A549 (cell line): Measurements from ENCODE around the gene FAM107A. TPM values are rescaled to one million over a fixed set of nuclear protein-coding genes. Genes with fewer than 3 reads are reported as not detected.
A peak's percentile ranks its signal among the peaks of the same experiment; 100 is the strongest.

Experiments used
- ATAC-seq, 2 experiments: fragments of 200-7000 bp in 1 of 2; fragments of >200 bp in 1 of 2; cut with Nextera tagmentation in 1 of 2; cut with Tn5 transposase in 1 of 2; 3 replicates each; pipeline versions ENCODE4 v1.8.0 to v1.9.1; 2018 to 2020; ENCODE audit warnings: mild to moderate bottlenecking in 1 of 2, moderate library complexity in 1 of 2
- CTCF ChIA-PET: fragments of 300-600 bp; sonication (Branson Sonifier 250); formaldehyde crosslinking; extraction: SDS; loops from one replicate; lab custom pipeline; 2021; ENCODE audit warnings: antibody characterized with exemption, inconsistent platforms; lab: Yijun Ruan, JAX
- POLR2A ChIA-PET: fragments of 350-600 bp; formaldehyde crosslinking; extraction: SDS; loops from one replicate; lab custom pipeline; 2021; ENCODE audit warnings: antibody characterized with exemption, inconsistent platforms; lab: Yijun Ruan, JAX
- DNase-seq, 2 experiments: peaks; one replicate each; pipeline versions ENCODE4 v3.0.0 to v3.0.0-alpha.2; 2011 to 2016; ENCODE audit warnings: low read depth in 1 of 2, low spot score in 1 of 2
- FAIRE-seq: peaks from 2 replicates; lab custom pipeline; 2011; peaks lifted over from hg19 to GRCh38; lab: Jason Lieb, UNC
- H3K27ac ChIP-seq, 2 experiments: fragments of >200 bp; sonication (Bioruptor Twin); formaldehyde crosslinking; 3 replicates each; pipeline ENCODE4 v1.5.1; 2016 to 2017
- H3K4me1 ChIP-seq: fragments of >200 bp; sonication (Bioruptor Twin); formaldehyde crosslinking; 3 replicates; pipeline ENCODE4 v1.6.1; 2016
- H3K4me2 ChIP-seq: fragments of >200 bp; sonication (Bioruptor Twin); formaldehyde crosslinking; 3 replicates; pipeline ENCODE4 v1.6.1; 2016
- H3K4me3 ChIP-seq: fragments of >200 bp; sonication (Bioruptor Twin); formaldehyde crosslinking; 3 replicates; pipeline ENCODE4 v1.5.1; 2016
- H3K9me3 ChIP-seq: fragments of >200 bp; sonication (Bioruptor Twin); formaldehyde crosslinking; 3 replicates; pipeline ENCODE4 v1.6.1; 2016
- CBX2 ChIP-seq: fragments of 200-600 bp; sonication (generic); IDR thresholded peaks from 2 replicates; pipeline ENCODE4 v1.6.1; 2016; ENCODE audit warnings: low read depth, mild to moderate bottlenecking, borderline replicate concordance
- CBX8 ChIP-seq: fragments of 200-600 bp; sonication (generic); IDR thresholded peaks from 2 replicates; pipeline ENCODE4 v1.6.1; 2016
- CEBPB ChIP-seq, 2 experiments: fragments of >200 bp in 1 of 2; sonication (Bioruptor Twin) in 1 of 2; formaldehyde crosslinking in 1 of 2; IDR thresholded peaks; 2 replicates each; pipeline ENCODE4 v1.6.1; 2012 to 2016
- CHD4 ChIP-seq: fragments of 200-600 bp; sonication (generic); IDR thresholded peaks from 2 replicates; pipeline ENCODE4 v1.6.1; 2016; ENCODE audit warnings: antibody characterized with exemption, mild to moderate bottlenecking, borderline replicate concordance
- EHF ChIP-seq: fragments of 250-450 bp; sonication (Bioruptor Pico); IDR thresholded peaks from 2 replicates; pipeline ENCODE4 v1.5.0; 2020; ENCODE audit warnings: mild to moderate bottlenecking
- ELK1 ChIP-seq: fragments of 150-350 bp; IDR thresholded peaks from 2 replicates; pipeline ENCODE4 v1.6.1; 2014; ENCODE audit warnings: low read depth, mild to moderate bottlenecking, low read length
- EP300 ChIP-seq, 2 experiments: fragments of >200 bp; sonication (Bioruptor Twin); formaldehyde crosslinking; IDR thresholded peaks; 2 replicates in 1 of 2; 3 replicates in 1 of 2; pipeline ENCODE4 v1.6.1; 2016 to 2017
- ESRRA ChIP-seq: fragments of 150-350 bp; IDR thresholded peaks from 2 replicates; pipeline ENCODE4 v1.6.1; 2014; ENCODE audit warnings: mild to moderate bottlenecking, low read length, borderline replicate concordance
- GATA3 ChIP-seq: IDR thresholded peaks from 2 replicates; pipeline ENCODE4 v1.6.1; 2012; ENCODE audit warnings: borderline replicate concordance
- HDAC2 ChIP-seq: fragments of 200-600 bp; sonication (generic); IDR thresholded peaks from 2 replicates; pipeline ENCODE4 v1.6.1; 2016
- HEYL ChIP-seq: fragments of 250-450 bp; sonication (Bioruptor Pico); IDR thresholded peaks from 2 replicates; pipeline ENCODE4 v1.8.0; 2021; ENCODE audit warnings: mild to moderate bottlenecking, moderate library complexity
- HOXA7 ChIP-seq: fragments of 250-450 bp; sonication (Bioruptor Pico); IDR thresholded peaks from 2 replicates; pipeline ENCODE4 v1.5.0; 2020; ENCODE audit warnings: mild to moderate bottlenecking, moderate library complexity
- JUN ChIP-seq, 2 experiments: fragments of >200 bp; sonication (Bioruptor Twin); formaldehyde crosslinking; IDR thresholded peaks; 2 replicates in 1 of 2; 3 replicates in 1 of 2; pipeline ENCODE4 v1.6.1; 2016 to 2017
- JUNB ChIP-seq: fragments of >200 bp; sonication (Bioruptor Twin); formaldehyde crosslinking; IDR thresholded peaks from 2 replicates; pipeline ENCODE4 v1.6.1; 2016
- KDM1A ChIP-seq: fragments of 200-600 bp; sonication (generic); IDR thresholded peaks from 2 replicates; pipeline ENCODE4 v1.6.1; 2016; ENCODE audit warnings: low read depth, mild to moderate bottlenecking
- KDM5A ChIP-seq: fragments of 200-600 bp; sonication (generic); IDR thresholded peaks from 2 replicates; pipeline ENCODE4 v1.6.1; 2016; ENCODE audit warnings: antibody characterized with exemption, mild to moderate bottlenecking
- NPAS2 ChIP-seq: fragments of 250-450 bp; sonication (Bioruptor Pico); IDR thresholded peaks from 2 replicates; pipeline ENCODE4 v1.8.0; 2022; ENCODE audit warnings: mild to moderate bottlenecking, moderate library complexity, borderline replicate concordance
- NR3C1 ChIP-seq: fragments of >200 bp; sonication (Bioruptor Twin); formaldehyde crosslinking; IDR thresholded peaks from 3 replicates; pipeline ENCODE4 v1.6.1; 2017
- PBX3 ChIP-seq: IDR thresholded peaks from 2 replicates; pipeline ENCODE4 v1.6.1; 2012
- PHF8 ChIP-seq: fragments of 200-600 bp; sonication (generic); IDR thresholded peaks from 2 replicates; pipeline ENCODE4 v1.6.1; 2016; ENCODE audit warnings: low read depth, mild to moderate bottlenecking, antibody characterized with exemption, moderate library complexity, borderline replicate concordance
- RAD21 ChIP-seq, 2 experiments: fragments of >200 bp in 1 of 2; sonication (Bioruptor Twin) in 1 of 2; formaldehyde crosslinking in 1 of 2; IDR thresholded peaks in 1 of 2; conservative IDR thresholded peaks in 1 of 2; 2 replicates in 1 of 2; 3 replicates in 1 of 2; pipeline ENCODE4 v1.6.1; 2012 to 2018; ENCODE audit warnings: inconsistent platforms in 1 of 2
- RCOR1 ChIP-seq: fragments of 150-350 bp; IDR thresholded peaks from 2 replicates; pipeline ENCODE4 v1.6.1; 2014; ENCODE audit warnings: antibody characterized with exemption, low read length, low read depth
- RNF2 ChIP-seq: fragments of 200-600 bp; sonication (generic); IDR thresholded peaks from 2 replicates; pipeline ENCODE4 v1.6.1; 2016; ENCODE audit warnings: low read depth, mild to moderate bottlenecking, antibody characterized with exemption, moderate library complexity, borderline replicate concordance
- TFCP2L1 ChIP-seq: fragments of 250-450 bp; sonication (Bioruptor Pico); IDR thresholded peaks from 2 replicates; pipeline ENCODE4 v1.5.0; 2021; ENCODE audit warnings: mild to moderate bottlenecking
- ZFP36 ChIP-seq: fragments of 450-650 bp; IDR thresholded peaks from 2 replicates; pipeline ENCODE4 v1.6.1; 2014; ENCODE audit warnings: borderline replicate concordance; ENCODE audit not compliant: partially characterized antibody
- ZNF302 ChIP-seq: fragments of 250-450 bp; sonication (Bioruptor Pico); IDR thresholded peaks from 2 replicates; pipeline ENCODE4 v1.9.0; 2021; ENCODE audit warnings: inconsistent platforms, mild to moderate bottlenecking, moderate library complexity
- ZSCAN20 ChIP-seq: fragments of 250-450 bp; sonication (Bioruptor Pico); IDR thresholded peaks from 2 replicates; pipeline ENCODE4 v1.8.0; 2022; ENCODE audit warnings: mild to moderate bottlenecking, moderate library complexity
- WGBS: methylation state at CpG from one replicate; pipeline ENCODE4 v1.1.6; 2017; ENCODE audit errors: missing lambda C conversion rate; 5-methylcytosine and 5-hydroxymethylcytosine counted together
- polyA minus RNA-seq: library from RNA; depleted of rRNA, polyadenylated mRNA; stranded (reverse); fragments of >200 nt; gene quantifications from 2 replicates; pipeline ENCODE4 v1.2.3, GENCODE V29; 2011; rRNA and poly(A)+ RNA removed
- polyA plus RNA-seq, 4 experiments: library from polyadenylated mRNA; depleted of rRNA in 3 of 4; stranded (reverse); fragments of >200 nt; fragmentation: RNase III in 1 of 4; extraction: RNeasy Plus Mini Kit Qiagen cat#74134 plus additional on column Dnase treatment in 1 of 4; gene quantifications; 2 replicates in 3 of 4; 3 replicates in 1 of 4; pipeline ENCODE4 v1.2.3, GENCODE V29; 2011 to 2017
- TF ChIP-seq, protein P1 (sequence below): IDR thresholded peaks from 2 replicates; pipeline ENCODE4 v1.6.1; 2012
- TF ChIP-seq, protein P2 (sequence below): IDR thresholded peaks from 2 replicates; pipeline ENCODE4 v1.6.1; 2012; ENCODE audit warnings: low read depth, borderline replicate concordance
- TF ChIP-seq, protein P3 (sequence below): fragments of >200 bp; sonication (Bioruptor Twin); formaldehyde crosslinking; IDR thresholded peaks from 2 replicates; pipeline ENCODE4 v1.6.1; 2016

Gene FAM107A, protein sequence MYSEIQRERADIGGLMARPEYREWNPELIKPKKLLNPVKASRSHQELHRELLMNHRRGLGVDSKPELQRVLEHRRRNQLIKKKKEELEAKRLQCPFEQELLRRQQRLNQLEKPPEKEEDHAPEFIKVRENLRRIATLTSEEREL
- 0.03 and 0.04 TPM in 2 replicates for polyA plus RNA-seq (2011; rRNA removed)
- 0.01 and 0.03 TPM in 2 replicates for polyA plus RNA-seq (2012; cell fraction: cytosol; rRNA removed)
- 0.01 and 0.05 TPM in 2 replicates for polyA plus RNA-seq (2012; cell fraction: nucleus; rRNA removed)
- not detected in 3 replicates for polyA plus RNA-seq (2017; fragmentation: RNase III; extraction: RNeasy Plus Mini Kit Qiagen cat#74134 plus additional on column Dnase treatment)
- polyA minus RNA-seq: not detected in 2 replicates

GRCh38 chr3:58577269-58577821 is at the start of gene FAM107A:
Gene FAM107A, minus strand, starts transcription at chr3:58577391. Its CDS starts 7,531 bp downstream, at chr3:58569860.
- no peak for TF ChIP-seq RCOR1
- TF ChIP-seq ZFP36: no peak
- TF ChIP-seq KDM1A: no peak
- TF ChIP-seq, protein P1, sequence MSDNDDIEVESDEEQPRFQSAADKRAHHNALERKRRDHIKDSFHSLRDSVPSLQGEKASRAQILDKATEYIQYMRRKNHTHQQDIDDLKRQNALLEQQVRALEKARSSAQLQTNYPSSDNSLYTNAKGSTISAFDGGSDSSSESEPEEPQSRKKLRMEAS: no peak
- Histone ChIP-seq H3K27ac (no peak within 1 kb of the TSS), H3K4me2 (no peak within 1 kb of the TSS), H3K9me3 (no peaks in the 10 kb centered on the region), H3K4me1 (peaks cover 6% of the 10 kb centered on the region; the same call in 1 of the 3 replicates), H3K4me3 (no peak within 1 kb of the TSS)
- ATAC-seq (peak; percentile 64 to 84; a peak in 4 of 6 replicates), FAIRE-seq (no peak), DNase-seq (peak in 1 of 2 experiments; percentile 30)
- CTCF ChIA-PET: interaction anchor here (1.0 to 2.6 kb wide), 3 partner anchors 9 to 53 kb away, joined by 3 to 17 read pairs (median 6); no protein-coding TSS in a partner anchor
- WGBS: 53% methylated on average over 12 of the region's 12 CpGs
- POLR2A ChIA-PET: no interaction called here

DNA sequence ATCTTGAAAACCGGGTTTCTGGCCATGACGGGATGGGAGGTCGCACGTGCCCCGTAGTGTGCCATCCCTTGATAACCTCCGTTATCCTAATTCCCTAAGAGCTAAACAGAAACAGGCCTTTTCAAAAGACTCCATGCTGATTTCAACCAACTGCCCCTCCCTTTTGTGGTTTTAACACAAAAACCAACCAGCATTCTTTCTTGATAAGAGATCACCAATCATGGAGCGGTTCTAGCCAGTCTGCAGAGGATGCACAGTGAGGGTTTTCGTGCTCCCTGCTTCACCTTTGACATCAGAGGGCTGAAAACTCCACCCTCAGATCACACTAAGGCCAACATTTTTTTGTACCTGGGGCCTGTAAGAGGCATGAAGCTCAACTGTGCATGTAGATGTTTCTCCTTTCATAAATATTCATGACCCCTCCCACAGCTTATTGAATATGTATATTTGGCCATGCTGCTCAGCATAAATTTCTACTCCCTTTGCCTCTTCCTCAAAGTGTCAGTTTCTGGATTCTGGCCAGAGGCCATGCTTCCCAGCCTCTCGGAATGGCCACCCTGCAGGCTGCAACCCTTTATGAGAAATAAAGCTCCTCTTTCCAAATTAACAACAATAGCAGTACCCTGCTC is 48.1 kb upstream of the FAM107A start:
- 74% methylated on average over 9 of the region's 9 CpGs for WGBS
- POLR2A ChIA-PET: no interaction called here
- no peak overlapping the region for H3K4me2 ChIP-seq
- CTCF ChIA-PET: interaction anchor here (0.6 to 9.7 kb wide), 5 partner anchors 15 to 162 kb away, joined by 3 to 126 read pairs (median 4); no protein-coding TSS in a partner anchor
- FAIRE-seq (no peak), DNase-seq (no peak), ATAC-seq (no peak)
- H3K4me1 ChIP-seq: no peaks in the 10 kb centered on the region
- no peak overlapping the region for H3K27ac ChIP-seq
- no peak for TF ChIP-seq JUN (IDR thresholded peaks at IDR 0.05)
- no peak for TF ChIP-seq PBX3
- no peak for TF ChIP-seq EP300 (IDR thresholded peaks at IDR 0.05)
- TF ChIP-seq KDM5A: no peak
- TF ChIP-seq ZSCAN20 (CRISPR knock-in tag): no peak
- TF ChIP-seq ZFP36: no peak
- TF ChIP-seq HOXA7: no peak
- no peak for TF ChIP-seq TFCP2L1 (CRISPR knock-in tag)
- no peak for TF ChIP-seq RNF2
- TF ChIP-seq CHD4: no peak
- no peak for TF ChIP-seq CBX2
- no peak for TF ChIP-seq NR3C1
- TF ChIP-seq, protein P2, sequence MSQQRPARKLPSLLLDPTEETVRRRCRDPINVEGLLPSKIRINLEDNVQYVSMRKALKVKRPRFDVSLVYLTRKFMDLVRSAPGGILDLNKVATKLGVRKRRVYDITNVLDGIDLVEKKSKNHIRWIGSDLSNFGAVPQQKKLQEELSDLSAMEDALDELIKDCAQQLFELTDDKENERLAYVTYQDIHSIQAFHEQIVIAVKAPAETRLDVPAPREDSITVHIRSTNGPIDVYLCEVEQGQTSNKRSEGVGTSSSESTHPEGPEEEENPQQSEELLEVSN: no peak
- TF ChIP-seq ELK1: no peak
- H3K9me3 ChIP-seq: no peaks in the 10 kb centered on the region
- no peak overlapping the region for H3K4me3 ChIP-seq

- DNase-seq (no peak), FAIRE-seq (no peak), ATAC-seq (no peak)
- H3K27ac ChIP-seq: no peak overlapping the region
- no peak overlapping the region for H3K4me3 ChIP-seq
- CTCF ChIA-PET: interaction anchor here (9.7 kb wide), 1 partner anchor 57 kb away, joined by 126 read pairs; no protein-coding TSS in a partner anchor
- H3K4me2 ChIP-seq: no peak overlapping the region
- no peaks in the 10 kb centered on the region for H3K4me1 ChIP-seq
- no peaks in the 10 kb centered on the region for H3K9me3 ChIP-seq
- POLR2A ChIA-PET: no interaction called here
- WGBS: 38% methylated on average over 2 of the region's 3 CpGs
- TF ChIP-seq EP300 (IDR thresholded peaks at IDR 0.05) (no peak), ZNF302 (CRISPR knock-in tag) (no peak), RAD21 (conservative IDR thresholded peaks at IDR 0.05 in 1 of 2, IDR thresholded peaks at IDR 0.05 in 1 of 2) (no peak), EHF (CRISPR knock-in tag) (no peak), NR3C1 (no peak), HDAC2 (no peak), GATA3 (no peak), JUNB (no peak), NPAS2 (no peak), CEBPB (IDR thresholded peaks at IDR 0.05) (no peak), HEYL (no peak), RCOR1 (no peak), PHF8 (no peak), ESRRA (no peak), CBX8 (no peak), ZFP36 (no peak)
- TF ChIP-seq, protein P3, sequence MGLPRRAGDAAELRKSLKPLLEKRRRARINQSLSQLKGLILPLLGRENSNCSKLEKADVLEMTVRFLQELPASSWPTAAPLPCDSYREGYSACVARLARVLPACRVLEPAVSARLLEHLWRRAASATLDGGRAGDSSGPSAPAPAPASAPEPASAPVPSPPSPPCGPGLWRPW: no peak
Measured at GRCh38 chr3:58624550-58624949, 47.4 kb upstream of the FAM107A start.
